NT2/D1 (cell line): Measurements from ENCODE around the gene LRRC52.

Experiments used
- SUZ12 ChIP-seq: IDR thresholded peaks from 2 replicates; pipeline ENCODE4 v1.6.1; 2011; ENCODE audit not compliant: insufficient read length, insufficient read depth; ENCODE audit errors: extremely low read depth
- YY1 ChIP-seq: IDR thresholded peaks from 2 replicates; pipeline ENCODE4 v1.6.1; 2011; ENCODE audit not compliant: insufficient read length, insufficient read depth

- no peak for TF ChIP-seq SUZ12
- no peak for TF ChIP-seq YY1
Observed at GRCh38 chr1:165597883-165598675, 54.3 kb downstream of the LRRC52 start.
